ENCODE measurements around the gene PRUNE2.

Gene PRUNE2

GRCh38 chr9:76734716-76735115 lies 171.2 kb downstream of the PRUNE2 start:
- no peak for DNase-seq (ENCODE audit: low spot score)

GRCh38 chr9:76733096-76733495 lies 172.8 kb downstream of the PRUNE2 start:
- no peak for DNase-seq (ENCODE audit: low spot score)

- no peak for DNase-seq (ENCODE audit: low spot score)
Observed at GRCh38 chr9:76732341-76732958, 173.5 kb downstream of the PRUNE2 start.

- no peak for DNase-seq (ENCODE audit: low spot score)
Observed at GRCh38 chr9:76730801-76731200, 175.1 kb downstream of the PRUNE2 start.

GRCh38 chr9:76729980-76730737 lies 175.8 kb downstream of the PRUNE2 start:
- no peak for DNase-seq (ENCODE audit: low spot score)

- DNase-seq (ENCODE audit: low spot score): no peak
Observed at GRCh38 chr9:76729116-76729515, 176.8 kb downstream of the PRUNE2 start.

- no peak for DNase-seq (ENCODE audit: low spot score)
Observed at GRCh38 chr9:76725885-76726284, 180.0 kb downstream of the PRUNE2 start.

GRCh38 chr9:76725011-76725546 lies 180.8 kb downstream of the PRUNE2 start:
- no peak for DNase-seq (ENCODE audit: low spot score)

- no peak for DNase-seq (ENCODE audit: low spot score)
Observed at GRCh38 chr9:76720245-76720644, 185.7 kb downstream of the PRUNE2 start.

GRCh38 chr9:76718166-76718565 lies 187.7 kb downstream of the PRUNE2 start:
- no peak for DNase-seq (ENCODE audit: low spot score)

GRCh38 chr9:76717613-76718012 lies 188.3 kb downstream of the PRUNE2 start:
- DNase-seq (ENCODE audit: low spot score): no peak

- no peak for DNase-seq (ENCODE audit: low spot score)
Observed at GRCh38 chr9:76717176-76717575, 188.7 kb downstream of the PRUNE2 start.

- DNase-seq (ENCODE audit: low spot score): no peak
Observed at GRCh38 chr9:76716085-76716672, 189.7 kb downstream of the PRUNE2 start.

GRCh38 chr9:76713381-76713780 lies 192.5 kb downstream of the PRUNE2 start:
- no peak for DNase-seq (ENCODE audit: low spot score)

GRCh38 chr9:76709020-76709419 lies 196.9 kb downstream of the PRUNE2 start:
- DNase-seq (ENCODE audit: low spot score): no peak

GRCh38 chr9:76707510-76707909 lies 198.4 kb downstream of the PRUNE2 start:
- DNase-seq (ENCODE audit: low spot score): no peak

- DNase-seq (ENCODE audit: low spot score): peak; percentile 64
Observed at GRCh38 chr9:76704593-76705204, 201.2 kb downstream of the PRUNE2 start.

GRCh38 chr9:76703270-76703669 lies 202.6 kb downstream of the PRUNE2 start:
- DNase-seq (ENCODE audit: low spot score): no peak

- no peak for DNase-seq (ENCODE audit: low spot score)
Observed at GRCh38 chr9:76701441-76702039, 204.4 kb downstream of the PRUNE2 start.

GRCh38 chr9:76700916-76701315 lies 205.0 kb downstream of the PRUNE2 start:
- DNase-seq (ENCODE audit: low spot score): no peak

GRCh38 chr9:76699971-76700370 lies 205.9 kb downstream of the PRUNE2 start:
- no peak for DNase-seq (ENCODE audit: low spot score)

GRCh38 chr9:76697554-76697953 lies 208.4 kb downstream of the PRUNE2 start:
- no peak for DNase-seq (ENCODE audit: low spot score)
